ENCODE results near the gene ZNF69.

Gene ZNF69

GRCh38 chr19:11872624-11873023, 15.0 kb upstream of the ZNF69 start:
- TF ChIP-seq FOXP2 (optimal IDR thresholded peaks at IDR 0.05; ENCODE audit: borderline replicate concordance, extremely low read depth, extremely low read length, insufficient read depth) = no peak
- TF ChIP-seq TAF1 (IDR thresholded peaks at IDR 0.05; ENCODE audit: borderline replicate concordance, insufficient read depth, low read length) = no peak
- TF ChIP-seq SIN3A (IDR thresholded peaks at IDR 0.05; ENCODE audit: borderline replicate concordance, insufficient read depth, low read length) = no peak
- TF ChIP-seq POLR2AphosphoS5 (IDR thresholded peaks at IDR 0.05; ENCODE audit: low read depth, low read length) = no peak
- no peak for TF ChIP-seq REST (IDR thresholded peaks at IDR 0.05; ENCODE audit: insufficient read depth in 1 of 2, low read depth in 2 of 2, low read length in 2 of 2)

- TF ChIP-seq SIN3A (IDR thresholded peaks at IDR 0.05; ENCODE audit: borderline replicate concordance, insufficient read depth, low read length) (no peak), POLR2AphosphoS5 (IDR thresholded peaks at IDR 0.05; ENCODE audit: low read depth, low read length) (no peak), TAF1 (IDR thresholded peaks at IDR 0.05; ENCODE audit: borderline replicate concordance, insufficient read depth, low read length) (no peak), FOXP2 (optimal IDR thresholded peaks at IDR 0.05; ENCODE audit: borderline replicate concordance, extremely low read depth, extremely low read length, insufficient read depth) (no peak), REST (IDR thresholded peaks at IDR 0.05; ENCODE audit: insufficient read depth in 1 of 2, low read depth in 2 of 2, low read length in 2 of 2) (no peak)
Measured at GRCh38 chr19:11873762-11874161, 13.8 kb upstream of the ZNF69 start.

- TF ChIP-seq SIN3A (IDR thresholded peaks at IDR 0.05; ENCODE audit: borderline replicate concordance, insufficient read depth, low read length) = no peak
- no peak for TF ChIP-seq TAF1 (IDR thresholded peaks at IDR 0.05; ENCODE audit: borderline replicate concordance, insufficient read depth, low read length)
- TF ChIP-seq POLR2AphosphoS5 (IDR thresholded peaks at IDR 0.05; ENCODE audit: low read depth, low read length) = no peak
- no peak for TF ChIP-seq FOXP2 (optimal IDR thresholded peaks at IDR 0.05; ENCODE audit: borderline replicate concordance, extremely low read depth, extremely low read length, insufficient read depth)
- no peak for TF ChIP-seq REST (IDR thresholded peaks at IDR 0.05; ENCODE audit: insufficient read depth in 1 of 2, low read depth in 2 of 2, low read length in 2 of 2)
Measured at GRCh38 chr19:11880598-11880997, 7.0 kb upstream of the ZNF69 start.

- TF ChIP-seq POLR2AphosphoS5 (IDR thresholded peaks at IDR 0.05; ENCODE audit: low read depth, low read length) (no peak), FOXP2 (optimal IDR thresholded peaks at IDR 0.05; ENCODE audit: borderline replicate concordance, extremely low read depth, extremely low read length, insufficient read depth) (no peak), SIN3A (IDR thresholded peaks at IDR 0.05; ENCODE audit: borderline replicate concordance, insufficient read depth, low read length) (no peak), TAF1 (IDR thresholded peaks at IDR 0.05; ENCODE audit: borderline replicate concordance, insufficient read depth, low read length) (no peak), REST (IDR thresholded peaks at IDR 0.05; ENCODE audit: insufficient read depth in 1 of 2, low read depth in 2 of 2, low read length in 2 of 2) (no peak)
Measured at GRCh38 chr19:11881151-11881800, 6.3 kb upstream of the ZNF69 start.
